OCI-LY7 (cell line): Measurements from ENCODE around the gene ARX. TPM values are rescaled to one million over a fixed set of nuclear protein-coding genes. Genes with fewer than 3 reads are reported as not detected.

Source experiments
- BruUV-seq: library from RNA; stranded (reverse); fragments of 400-500 nt; replicated peaks from 2 replicates; lab custom pipeline; 2021; lab: Mats Ljungman, UMichigan
- CTCF ChIA-PET: fragments of 300-600 bp; sonication (Branson Sonifier 250); formaldehyde crosslinking; loops from one replicate; lab custom pipeline; 2022; ENCODE audit warnings: antibody characterized with exemption; ENCODE audit not compliant: unreplicated experiment; lab: Charles Lee
- POLR2A ChIA-PET: fragments of 300-600 bp; sonication (Branson Sonifier 250); formaldehyde crosslinking; loops from one replicate; lab custom pipeline; 2022; ENCODE audit warnings: antibody characterized with exemption; lab: Charles Lee
- DNase-seq: peaks from one replicate; pipeline ENCODE4 v3.0.0-alpha.2; 2015; ENCODE audit warnings: low spot score
- H2AFZ ChIP-seq: fragments of 200-600 bp; sonication (generic), shearing (Covaris generic); 2 replicates; pipeline ENCODE4 v1.6.1; 2014; ENCODE audit warnings: mild to moderate bottlenecking, antibody characterized with exemption, low read length, moderate library complexity
- H3K27ac ChIP-seq: fragments of 200-600 bp; sonication (generic); 2 replicates; pipeline ENCODE4 v1.5.1; 2014; ENCODE audit warnings: mixed run types, low read depth, mild to moderate bottlenecking, moderate library complexity, low read length, inconsistent platforms; ENCODE audit not compliant: poor library complexity, severe bottlenecking
- H3K36me3 ChIP-seq: fragments of 200-600 bp; sonication (generic); 2 replicates; pipeline ENCODE4 v1.6.1; 2014; ENCODE audit warnings: mild to moderate bottlenecking, antibody characterized with exemption, low read length, moderate library complexity, mixed read lengths; ENCODE audit not compliant: insufficient read depth
- H3K4me1 ChIP-seq: fragments of 200-600 bp; sonication (generic); 2 replicates; pipeline ENCODE4 v1.5.1; 2014; ENCODE audit warnings: mild to moderate bottlenecking, low read length; ENCODE audit not compliant: insufficient read depth, poor library complexity, severe bottlenecking
- H3K4me2 ChIP-seq: fragments of 200-600 bp; sonication (generic); 2 replicates; pipeline ENCODE4 v1.6.1; 2014; ENCODE audit warnings: mild to moderate bottlenecking, low read length
- H3K4me3 ChIP-seq: fragments of 200-600 bp; sonication (generic); 2 replicates; pipeline ENCODE4 v1.5.1; 2014; ENCODE audit warnings: mild to moderate bottlenecking, low read depth, low read length; ENCODE audit not compliant: poor library complexity, severe bottlenecking
- H3K79me2 ChIP-seq: fragments of 200-600 bp; sonication (generic); 2 replicates; pipeline ENCODE4 v1.6.1; 2016; ENCODE audit warnings: low read depth, mild to moderate bottlenecking, low read length, moderate library complexity, mixed read lengths; ENCODE audit not compliant: insufficient read depth
- H3K9me2 ChIP-seq: fragments of 200-600 bp; sonication (generic); 2 replicates; pipeline ENCODE4 v1.6.1; 2016; ENCODE audit warnings: mild to moderate bottlenecking, low read length, mixed read lengths; ENCODE audit not compliant: insufficient read depth
- H3K9me3 ChIP-seq: fragments of 200-600 bp; sonication (generic); 2 replicates; pipeline ENCODE4 v1.6.1; 2014; ENCODE audit warnings: mild to moderate bottlenecking, mixed run types, low read length, mixed read lengths
- H4K20me1 ChIP-seq: fragments of 200-600 bp; sonication (generic); 2 replicates; pipeline ENCODE4 v1.6.1; 2014; ENCODE audit warnings: mild to moderate bottlenecking, antibody characterized with exemption, low read length, moderate library complexity, mixed read lengths; ENCODE audit not compliant: insufficient read depth
- EZH2phosphoT487 ChIP-seq: fragments of 200-600 bp; sonication (generic); IDR thresholded peaks from 2 replicates; pipeline ENCODE4 v1.6.1; 2018; ENCODE audit warnings: low read depth, borderline replicate concordance, mild to moderate bottlenecking, mixed run types, antibody characterized with exemption, low read length, moderate library complexity, mixed read lengths
- intact Hi-C: fragments of 100-400 bp; cut with micrococcal nuclease; formaldehyde crosslinking; loops from one replicate; pipeline ENCODE4 v1.10.0; 2022; ENCODE audit not compliant: unreplicated experiment
- total RNA-seq, 2 experiments: library from RNA; depleted of rRNA in 1 of 2; stranded (reverse); fragments of >200 nt in 1 of 2; shearing (Covaris generic) in 1 of 2; gene quantifications; 2 replicates each; pipeline ENCODE4 v1.2.3, GENCODE V29; 2014 to 2022
- TF ChIP-seq, protein P1 (sequence below): fragments of 200-600 bp; sonication (generic); conservative IDR thresholded peaks from 2 replicates; pipeline ENCODE4 v1.5.1; 2014; ENCODE audit warnings: mild to moderate bottlenecking, antibody characterized with exemption, low read length, moderate library complexity, mixed read lengths

The ARX gene
- total RNA-seq, 2 experiments from 2014 or later, result 0.11 TPM; not detected in 1

DNA sequence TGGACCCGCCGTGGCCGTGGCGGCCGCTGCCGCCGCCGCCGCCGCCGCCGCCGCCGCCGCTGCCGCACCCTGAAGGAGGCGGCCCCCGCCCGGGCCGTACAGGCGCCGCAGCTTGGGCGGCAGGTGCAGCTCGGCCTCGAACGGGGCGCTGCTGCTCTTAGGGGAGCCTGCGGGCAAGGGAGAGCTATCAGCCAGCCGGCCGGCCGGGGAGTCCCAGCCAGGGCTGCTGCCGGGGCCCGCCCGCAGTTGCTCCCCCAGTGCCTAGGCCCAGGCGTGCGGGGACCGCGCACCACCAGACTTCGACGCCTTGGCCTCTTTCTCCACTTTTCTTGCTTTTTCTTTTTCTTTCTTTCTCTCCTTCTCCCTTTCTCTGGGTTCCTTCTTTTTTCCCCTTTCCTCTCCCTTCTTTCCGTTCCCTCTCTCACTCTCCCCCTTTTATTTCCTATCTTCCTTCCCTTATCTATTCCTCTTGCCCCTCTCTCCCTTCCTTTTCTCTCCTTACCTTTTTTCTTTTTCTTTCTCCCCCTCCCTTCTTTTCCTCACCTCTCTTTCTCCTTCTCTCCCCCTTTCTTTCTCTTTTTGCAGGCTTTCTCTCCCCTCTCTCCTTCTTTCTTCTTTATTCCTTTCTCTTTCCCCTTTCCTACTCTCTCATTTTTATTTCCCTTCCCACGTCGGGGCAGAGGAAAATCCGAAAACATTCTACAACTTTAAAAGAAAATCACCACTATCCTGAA lies 2.0 kb downstream of the ARX start:
- H3K4me1 ChIP-seq, result no peaks in the 10 kb centered on the region
- POLR2A ChIA-PET, result no interaction called here
- H3K9me3 ChIP-seq, result no peaks in the 10 kb centered on the region
- no peaks in the 10 kb centered on the region for H4K20me1 ChIP-seq
- H3K4me2 ChIP-seq, result no peak overlapping the region
- no peak overlapping the region for H3K27ac ChIP-seq
- peak; percentile 37 for DNase-seq
- H2AFZ ChIP-seq, result no peak overlapping the region
- CTCF ChIA-PET, result no interaction called here
- BruUV-seq, result no TSS peak
- intact Hi-C loops, result no loop called here
- TF ChIP-seq EZH2phosphoT487, result no peak
- TF ChIP-seq, protein P1, sequence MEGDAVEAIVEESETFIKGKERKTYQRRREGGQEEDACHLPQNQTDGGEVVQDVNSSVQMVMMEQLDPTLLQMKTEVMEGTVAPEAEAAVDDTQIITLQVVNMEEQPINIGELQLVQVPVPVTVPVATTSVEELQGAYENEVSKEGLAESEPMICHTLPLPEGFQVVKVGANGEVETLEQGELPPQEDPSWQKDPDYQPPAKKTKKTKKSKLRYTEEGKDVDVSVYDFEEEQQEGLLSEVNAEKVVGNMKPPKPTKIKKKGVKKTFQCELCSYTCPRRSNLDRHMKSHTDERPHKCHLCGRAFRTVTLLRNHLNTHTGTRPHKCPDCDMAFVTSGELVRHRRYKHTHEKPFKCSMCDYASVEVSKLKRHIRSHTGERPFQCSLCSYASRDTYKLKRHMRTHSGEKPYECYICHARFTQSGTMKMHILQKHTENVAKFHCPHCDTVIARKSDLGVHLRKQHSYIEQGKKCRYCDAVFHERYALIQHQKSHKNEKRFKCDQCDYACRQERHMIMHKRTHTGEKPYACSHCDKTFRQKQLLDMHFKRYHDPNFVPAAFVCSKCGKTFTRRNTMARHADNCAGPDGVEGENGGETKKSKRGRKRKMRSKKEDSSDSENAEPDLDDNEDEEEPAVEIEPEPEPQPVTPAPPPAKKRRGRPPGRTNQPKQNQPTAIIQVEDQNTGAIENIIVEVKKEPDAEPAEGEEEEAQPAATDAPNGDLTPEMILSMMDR, result no peak
- no peaks in the 10 kb centered on the region for H3K79me2 ChIP-seq
- no peak overlapping the region for H3K4me3 ChIP-seq
- H3K9me2 ChIP-seq, result no peaks in the 10 kb centered on the region
- H3K36me3 ChIP-seq, result no peaks in the 10 kb centered on the region

DNA sequence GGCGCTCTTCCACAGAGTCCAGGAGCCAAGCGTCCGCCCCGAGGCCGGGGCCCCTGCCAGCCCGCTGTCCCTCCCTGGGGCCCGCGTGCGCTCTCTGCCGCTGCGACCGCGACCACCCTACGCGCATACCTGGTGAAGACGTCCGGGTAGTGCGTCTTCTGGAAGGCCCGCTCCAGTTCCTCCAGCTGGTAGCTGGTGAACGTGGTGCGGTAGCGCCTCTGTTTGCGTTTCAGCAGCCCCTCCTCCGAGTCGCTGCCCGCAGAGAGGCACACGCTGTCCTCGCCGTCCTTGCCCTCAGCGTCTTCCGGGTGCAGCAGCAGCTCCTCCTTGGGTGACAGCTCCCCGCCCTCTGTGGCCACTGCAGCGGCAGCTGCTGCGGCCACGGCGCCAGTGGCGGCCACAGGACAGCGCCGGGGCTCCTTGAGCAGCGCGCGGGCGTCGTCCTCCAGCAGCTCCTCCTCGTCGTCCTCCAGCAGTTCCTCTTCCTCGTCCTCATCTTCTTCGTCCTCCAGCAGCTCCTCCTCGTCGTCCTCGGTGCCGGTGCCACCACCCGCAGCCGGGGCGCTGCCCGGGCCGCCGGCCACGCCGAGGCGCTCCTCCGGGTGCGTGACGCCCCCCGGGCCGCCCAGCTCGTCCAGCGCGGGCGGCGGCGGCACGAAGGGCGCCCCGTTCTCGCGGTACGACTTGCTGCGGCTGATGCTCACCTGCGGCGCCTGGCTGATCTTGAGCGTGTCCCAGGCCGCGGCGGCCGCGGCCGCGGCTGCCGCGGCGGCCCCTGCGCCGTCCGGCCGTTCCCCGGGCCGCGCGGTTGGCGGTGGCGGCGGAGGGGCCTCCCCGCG lies 2.8 kb downstream of the ARX start:
- no TSS peak for BruUV-seq
- H3K4me1 ChIP-seq, result no peaks in the 10 kb centered on the region
- no peaks in the 10 kb centered on the region for H3K36me3 ChIP-seq
- H3K4me2 ChIP-seq, result peak overlapping the region; percentile 42; the same call in 1 of the 2 replicates
- ChIA-PET CTCF (no interaction called here), POLR2A (no interaction called here)
- peak overlapping the region; percentile 40 for H3K4me3 ChIP-seq
- no peak overlapping the region for H2AFZ ChIP-seq
- H4K20me1 ChIP-seq, result no peaks in the 10 kb centered on the region
- no peak overlapping the region for H3K27ac ChIP-seq
- no peak for DNase-seq
- TF ChIP-seq EZH2phosphoT487, result no peak
- TF ChIP-seq, protein P1, result no peak
- no peaks in the 10 kb centered on the region for H3K9me3 ChIP-seq
- no peaks in the 10 kb centered on the region for H3K9me2 ChIP-seq
- intact Hi-C loops, result no loop called here
- no peaks in the 10 kb centered on the region for H3K79me2 ChIP-seq

DNA sequence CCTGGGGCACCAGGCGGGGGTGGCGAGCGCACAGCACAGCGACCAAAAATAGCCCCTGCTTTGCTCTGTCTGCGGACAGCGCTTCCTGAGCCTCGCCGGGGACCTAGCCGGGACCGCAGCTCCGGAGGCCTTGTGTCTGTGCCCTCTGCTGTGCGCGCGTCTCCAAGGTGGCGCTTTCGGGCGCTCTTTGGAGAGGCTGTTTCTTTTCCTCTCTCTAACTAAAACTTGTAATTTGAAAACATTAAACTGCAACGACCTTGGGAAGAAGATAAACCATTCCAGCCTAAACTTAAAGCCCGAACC lies 3.4 kb downstream of the ARX start:
- no peak overlapping the region for H2AFZ ChIP-seq
- POLR2A ChIA-PET, result no interaction called here
- BruUV-seq, result no TSS peak
- H3K4me3 ChIP-seq, result no peak overlapping the region
- H4K20me1 ChIP-seq, result no peaks in the 10 kb centered on the region
- H3K9me3 ChIP-seq, result no peaks in the 10 kb centered on the region
- no peaks in the 10 kb centered on the region for H3K36me3 ChIP-seq
- intact Hi-C loops, result no loop called here
- no peak for DNase-seq
- H3K4me1 ChIP-seq, result no peaks in the 10 kb centered on the region
- no peaks in the 10 kb centered on the region for H3K9me2 ChIP-seq
- CTCF ChIA-PET, result no interaction called here
- no peak overlapping the region for H3K27ac ChIP-seq
- TF ChIP-seq EZH2phosphoT487, result no peak
- TF ChIP-seq, protein P1, result no peak
- H3K79me2 ChIP-seq, result no peaks in the 10 kb centered on the region
- peak overlapping the region; percentile 42; the same call in 1 of the 2 replicates for H3K4me2 ChIP-seq
